Endometrium (tissue), 2 donors: Measurements from ENCODE around the gene DYRK2.

Experiments used
- FAIRE-seq: peaks from 2 replicates; lab custom pipeline; 2012; peaks lifted over from hg19 to GRCh38; lab: Jason Lieb, UNC
- donor health status: control.
- donor health status: control.

The DYRK2 gene

GRCh38 chr12:67648521-67649260, at the start of gene DYRK2:
Gene DYRK2, plus strand, starts transcription at chr12:67648745. Its CDS starts 389 bp downstream, at chr12:67649134.
- no peak for FAIRE-seq

GRCh38 chr12:67599691-67600090, 48.9 kb upstream of the DYRK2 start:
- FAIRE-seq = no peak

- no peak for FAIRE-seq
Measured at GRCh38 chr12:67601126-67601525, 47.4 kb upstream of the DYRK2 start.

GRCh38 chr12:67609226-67609870, 39.2 kb upstream of the DYRK2 start:
- no peak for FAIRE-seq

- no peak for FAIRE-seq
Measured at GRCh38 chr12:67613040-67613439, 35.5 kb upstream of the DYRK2 start.

GRCh38 chr12:67617629-67618028, 30.9 kb upstream of the DYRK2 start:
- FAIRE-seq = no peak

GRCh38 chr12:67618303-67618702, 30.2 kb upstream of the DYRK2 start:
- FAIRE-seq = no peak

- FAIRE-seq = no peak
Measured at GRCh38 chr12:67621112-67621511, 27.4 kb upstream of the DYRK2 start.

- FAIRE-seq = no peak
Measured at GRCh38 chr12:67621926-67622325, 26.6 kb upstream of the DYRK2 start.

GRCh38 chr12:67623259-67623658, 25.3 kb upstream of the DYRK2 start:
- no peak for FAIRE-seq

- FAIRE-seq = no peak
Measured at GRCh38 chr12:67624355-67624754, 24.2 kb upstream of the DYRK2 start.

GRCh38 chr12:67625004-67625403, 23.5 kb upstream of the DYRK2 start:
- no peak for FAIRE-seq

GRCh38 chr12:67626156-67626555, 22.4 kb upstream of the DYRK2 start:
- no peak for FAIRE-seq

GRCh38 chr12:67630373-67631088, 18.0 kb upstream of the DYRK2 start:
- FAIRE-seq = peak; percentile 8

- no peak for FAIRE-seq
Measured at GRCh38 chr12:67632005-67632404, 16.5 kb upstream of the DYRK2 start.

GRCh38 chr12:67633024-67633610, 15.4 kb upstream of the DYRK2 start:
- FAIRE-seq = no peak

- FAIRE-seq = no peak
Measured at GRCh38 chr12:67633708-67634107, 14.8 kb upstream of the DYRK2 start.

GRCh38 chr12:67634303-67634761, 14.2 kb upstream of the DYRK2 start:
- FAIRE-seq = no peak

- FAIRE-seq = no peak
Measured at GRCh38 chr12:67637718-67638117, 10.8 kb upstream of the DYRK2 start.

GRCh38 chr12:67638694-67639093, 9.9 kb upstream of the DYRK2 start:
- no peak for FAIRE-seq

- FAIRE-seq = no peak
Measured at GRCh38 chr12:67640863-67641262, 7.7 kb upstream of the DYRK2 start.

- FAIRE-seq = no peak
Measured at GRCh38 chr12:67645126-67645525, 3.4 kb upstream of the DYRK2 start.

- no peak for FAIRE-seq
Measured at GRCh38 chr12:67645601-67646000, 2.9 kb upstream of the DYRK2 start.
